Measurements from ENCODE around the gene TUSC2. TPM values are rescaled to one million over a fixed set of nuclear protein-coding genes. Genes with fewer than 3 reads are reported as not detected.
A peak's percentile ranks its signal among the peaks of the same experiment; 100 is the strongest.

TUSC2 gene
- total and polyA plus RNA-seq, 5 donors from 2014 or later, result 17.5 to 55.6 (median 45.9) TPM

GRCh38 chr3:50338965-50339364 lies 10.9 kb upstream of the TUSC2 start:
- H3K4me1 Mint-ChIP-seq, result peaks cover 20 to 77% (median 44%) of the 10 kb centered on the region in 4 donors

GRCh38 chr3:50337175-50337861 lies 9.3 kb upstream of the TUSC2 start:
- Mint-ChIP-seq H3K4me3 (peak overlapping the region; percentile 90 to 97 (median 94)), H3K27me3 (no peaks in the 10 kb centered on the region), H3K9me3 (peaks cover 0 to 3% (median 0%) of the 10 kb centered on the region in 7 donors), H3K27ac (peak overlapping the region; percentile 93 to 98 (median 98)), H3K4me1 (peaks cover 20 to 79% (median 48%) of the 10 kb centered on the region in 4 donors), H3K36me3 (no peaks in the 10 kb centered on the region)
- H3K9me3 ChIP-seq (ENCODE audit: control insufficient read depth in 2 of 2, low read length in 2 of 2), result no peaks in the 10 kb centered on the region
- ATAC-seq (ENCODE audit: low read depth in 2 of 2) (peak; percentile 77 to 80), DNase-seq (peak; percentile 88 to 99 (median 91))
- H3K4me1 ChIP-seq (ENCODE audit: control insufficient read depth, insufficient read depth, low read length, poor library complexity, severe bottlenecking), result peaks cover 78% of the 10 kb centered on the region
- H3K27ac ChIP-seq (ENCODE audit: insufficient read depth, low read length, poor library complexity, severe bottlenecking), result peak overlapping the region; percentile 96
- H3K4me3 ChIP-seq (ENCODE audit: low read depth, low read length), result peak overlapping the region; percentile 92
- H3K36me3 ChIP-seq (ENCODE audit: control insufficient read depth, insufficient read depth, low read length), result peaks cover 2% of the 10 kb centered on the region
- H3K27me3 ChIP-seq (ENCODE audit: control insufficient read depth, insufficient read depth, low read length), result no peaks in the 10 kb centered on the region

More at GRCh38 chr3:50338965-50339364, 10.9 kb upstream of the TUSC2 start:
- no peaks in the 10 kb centered on the region for H3K27me3 Mint-ChIP-seq
- Histone ChIP-seq H3K4me3 (ENCODE audit: low read depth, low read length) (peak overlapping the region; percentile 88), H3K27ac (ENCODE audit: insufficient read depth, low read length, poor library complexity, severe bottlenecking) (peak overlapping the region; percentile 96), H3K4me1 (ENCODE audit: control insufficient read depth, insufficient read depth, low read length, poor library complexity, severe bottlenecking) (peaks cover 74% of the 10 kb centered on the region), H3K27me3 (ENCODE audit: control insufficient read depth, insufficient read depth, low read length) (no peaks in the 10 kb centered on the region), H3K9me3 (ENCODE audit: control insufficient read depth in 2 of 2, low read length in 2 of 2) (no peaks in the 10 kb centered on the region), H3K36me3 (ENCODE audit: control insufficient read depth, insufficient read depth, low read length) (no peaks in the 10 kb centered on the region)
- H3K36me3 Mint-ChIP-seq, result no peaks in the 10 kb centered on the region
- ATAC-seq (ENCODE audit: low read depth in 2 of 2) (no peak), DNase-seq (no peak)
- peaks cover 0 to 3% (median 0%) of the 10 kb centered on the region in 7 donors for H3K9me3 Mint-ChIP-seq
- peak overlapping the region; percentile 93 to 98 (median 98) for H3K27ac Mint-ChIP-seq
- peak overlapping the region; percentile 90 to 97 (median 94) for H3K4me3 Mint-ChIP-seq

GRCh38 chr3:50336452-50337174 lies 8.6 kb upstream of the TUSC2 start:
- Histone ChIP-seq H3K4me3 (ENCODE audit: low read depth, low read length) (peak overlapping the region; percentile 92), H3K36me3 (ENCODE audit: control insufficient read depth, insufficient read depth, low read length) (peaks cover 8% of the 10 kb centered on the region), H3K9me3 (ENCODE audit: control insufficient read depth in 2 of 2, low read length in 2 of 2) (no peaks in the 10 kb centered on the region), H3K27me3 (ENCODE audit: control insufficient read depth, insufficient read depth, low read length) (no peaks in the 10 kb centered on the region), H3K4me1 (ENCODE audit: control insufficient read depth, insufficient read depth, low read length, poor library complexity, severe bottlenecking) (peaks cover 75% of the 10 kb centered on the region), H3K27ac (ENCODE audit: insufficient read depth, low read length, poor library complexity, severe bottlenecking) (peak overlapping the region; percentile 96)
- Mint-ChIP-seq H3K4me3 (peak overlapping the region; percentile 90 to 97 (median 94)), H3K36me3 (no peaks in the 10 kb centered on the region), H3K27ac (peak overlapping the region; percentile 93 to 95 (median 93)), H3K9me3 (peaks cover 0 to 3% (median 0%) of the 10 kb centered on the region in 7 donors), H3K4me1 (peaks cover 20 to 81% (median 48%) of the 10 kb centered on the region in 4 donors), H3K27me3 (no peaks in the 10 kb centered on the region)
- ATAC-seq (ENCODE audit: low read depth in 2 of 2) (peak; percentile 30 to 38), DNase-seq (no peak)

- Histone ChIP-seq H3K27me3 (ENCODE audit: control insufficient read depth, insufficient read depth, low read length) (no peaks in the 10 kb centered on the region), H3K36me3 (ENCODE audit: control insufficient read depth, insufficient read depth, low read length) (peaks cover 29% of the 10 kb centered on the region), H3K9me3 (ENCODE audit: control insufficient read depth in 2 of 2, low read length in 2 of 2) (no peaks in the 10 kb centered on the region), H3K4me1 (ENCODE audit: control insufficient read depth, insufficient read depth, low read length, poor library complexity, severe bottlenecking) (peaks cover 54% of the 10 kb centered on the region), H3K27ac (ENCODE audit: insufficient read depth, low read length, poor library complexity, severe bottlenecking) (peak overlapping the region; percentile 96), H3K4me3 (ENCODE audit: low read depth, low read length) (peak overlapping the region; percentile 34)
- ATAC-seq (ENCODE audit: low read depth in 2 of 2), result no peak
- DNase-seq, result no peak
- H3K9me3 Mint-ChIP-seq, result peaks cover 0 to 3% (median 0%) of the 10 kb centered on the region in 7 donors
- peaks cover 3% of the 10 kb centered on the region for H3K36me3 Mint-ChIP-seq
- no peaks in the 10 kb centered on the region for H3K27me3 Mint-ChIP-seq
- H3K4me1 Mint-ChIP-seq, result peaks cover 20 to 67% (median 40%) of the 10 kb centered on the region in 4 donors
- peak overlapping the region; percentile 93 to 96 (median 93) for H3K27ac Mint-ChIP-seq
- peak overlapping the region; percentile 69 to 97 (median 87) for H3K4me3 Mint-ChIP-seq
Observed at GRCh38 chr3:50334339-50335075, 6.5 kb upstream of the TUSC2 start.

- Histone ChIP-seq H3K4me3 (ENCODE audit: low read depth, low read length) (peak overlapping the region; percentile 40), H3K9me3 (ENCODE audit: control insufficient read depth in 2 of 2, low read length in 2 of 2) (no peaks in the 10 kb centered on the region), H3K27ac (ENCODE audit: insufficient read depth, low read length, poor library complexity, severe bottlenecking) (peak overlapping the region; percentile 96), H3K27me3 (ENCODE audit: control insufficient read depth, insufficient read depth, low read length) (no peaks in the 10 kb centered on the region), H3K4me1 (ENCODE audit: control insufficient read depth, insufficient read depth, low read length, poor library complexity, severe bottlenecking) (peaks cover 47% of the 10 kb centered on the region), H3K36me3 (ENCODE audit: control insufficient read depth, insufficient read depth, low read length) (peaks cover 29% of the 10 kb centered on the region)
- DNase-seq (no peak), ATAC-seq (ENCODE audit: low read depth in 2 of 2) (no peak)
- peaks cover 3% of the 10 kb centered on the region for H3K36me3 Mint-ChIP-seq
- peak overlapping the region; percentile 69 to 97 (median 87) for H3K4me3 Mint-ChIP-seq
- H3K9me3 Mint-ChIP-seq, result peaks cover 0 to 3% (median 0%) of the 10 kb centered on the region in 7 donors
- H3K4me1 Mint-ChIP-seq, result peaks cover 17 to 61% (median 35%) of the 10 kb centered on the region in 4 donors
- no peaks in the 10 kb centered on the region for H3K27me3 Mint-ChIP-seq
- H3K27ac Mint-ChIP-seq, result peak overlapping the region; percentile 93 to 96 (median 93)
Observed at GRCh38 chr3:50333744-50334328, 5.8 kb upstream of the TUSC2 start.

- Histone ChIP-seq H3K9me3 (ENCODE audit: control insufficient read depth in 2 of 2, low read length in 2 of 2) (no peaks in the 10 kb centered on the region), H3K4me3 (ENCODE audit: low read depth, low read length) (no peak overlapping the region), H3K4me1 (ENCODE audit: control insufficient read depth, insufficient read depth, low read length, poor library complexity, severe bottlenecking) (peaks cover 44% of the 10 kb centered on the region), H3K36me3 (ENCODE audit: control insufficient read depth, insufficient read depth, low read length) (peaks cover 29% of the 10 kb centered on the region), H3K27ac (ENCODE audit: insufficient read depth, low read length, poor library complexity, severe bottlenecking) (no peak overlapping the region), H3K27me3 (ENCODE audit: control insufficient read depth, insufficient read depth, low read length) (no peaks in the 10 kb centered on the region)
- peak overlapping the region in 2 of 4 donors; percentile 58 to 71 for H3K4me3 Mint-ChIP-seq
- peaks cover 10% of the 10 kb centered on the region for H3K36me3 Mint-ChIP-seq
- peak overlapping the region in 1 of 3 donors; percentile 38 for H3K27ac Mint-ChIP-seq
- H3K27me3 Mint-ChIP-seq, result no peaks in the 10 kb centered on the region
- peaks cover 10 to 60% (median 24%) of the 10 kb centered on the region in 4 donors for H3K4me1 Mint-ChIP-seq
- no peaks in the 10 kb centered on the region for H3K9me3 Mint-ChIP-seq
- ATAC-seq (ENCODE audit: low read depth in 2 of 2) (no peak), DNase-seq (no peak)
Observed at GRCh38 chr3:50331364-50331907, 3.4 kb upstream of the TUSC2 start.

GRCh38 chr3:50330330-50330729 lies 2.3 kb upstream of the TUSC2 start:
- Mint-ChIP-seq H3K4me1 (peaks cover 5 to 52% (median 16%) of the 10 kb centered on the region in 4 donors), H3K9me3 (no peaks in the 10 kb centered on the region), H3K36me3 (peaks cover 10% of the 10 kb centered on the region), H3K27ac (no peak overlapping the region), H3K27me3 (no peaks in the 10 kb centered on the region), H3K4me3 (peak overlapping the region in 1 of 4 donors; percentile 52)
- no peaks in the 10 kb centered on the region for H3K9me3 ChIP-seq (ENCODE audit: control insufficient read depth in 2 of 2, low read length in 2 of 2)
- peaks cover 33% of the 10 kb centered on the region for H3K4me1 ChIP-seq (ENCODE audit: control insufficient read depth, insufficient read depth, low read length, poor library complexity, severe bottlenecking)
- ATAC-seq (ENCODE audit: low read depth in 2 of 2), result no peak
- no peak for DNase-seq
- no peaks in the 10 kb centered on the region for H3K27me3 ChIP-seq (ENCODE audit: control insufficient read depth, insufficient read depth, low read length)
- H3K4me3 ChIP-seq (ENCODE audit: low read depth, low read length), result no peak overlapping the region
- peaks cover 38% of the 10 kb centered on the region for H3K36me3 ChIP-seq (ENCODE audit: control insufficient read depth, insufficient read depth, low read length)
- H3K27ac ChIP-seq (ENCODE audit: insufficient read depth, low read length, poor library complexity, severe bottlenecking), result no peak overlapping the region

Data from CD4-positive, CD25-positive, alpha-beta regulatory T cell (primary cell).